ENCODE results near the gene GCHFR.

Gene GCHFR

GRCh38 chr15:40743485-40743901 lies 20.4 kb upstream of the GCHFR start:
- FAIRE-seq (no peak), DNase-seq (ENCODE audit: insufficient read length) (no peak)
- TF ChIP-seq TAF1 (IDR thresholded peaks at IDR 0.05; ENCODE audit: borderline replicate concordance, low read depth, low read length) (no peak), POLR2A (IDR thresholded peaks at IDR 0.05; ENCODE audit: low read depth, low read length) (no peak), POLR2AphosphoS5 (IDR thresholded peaks at IDR 0.05; ENCODE audit: low read depth, low read length) (no peak)

DNA sequence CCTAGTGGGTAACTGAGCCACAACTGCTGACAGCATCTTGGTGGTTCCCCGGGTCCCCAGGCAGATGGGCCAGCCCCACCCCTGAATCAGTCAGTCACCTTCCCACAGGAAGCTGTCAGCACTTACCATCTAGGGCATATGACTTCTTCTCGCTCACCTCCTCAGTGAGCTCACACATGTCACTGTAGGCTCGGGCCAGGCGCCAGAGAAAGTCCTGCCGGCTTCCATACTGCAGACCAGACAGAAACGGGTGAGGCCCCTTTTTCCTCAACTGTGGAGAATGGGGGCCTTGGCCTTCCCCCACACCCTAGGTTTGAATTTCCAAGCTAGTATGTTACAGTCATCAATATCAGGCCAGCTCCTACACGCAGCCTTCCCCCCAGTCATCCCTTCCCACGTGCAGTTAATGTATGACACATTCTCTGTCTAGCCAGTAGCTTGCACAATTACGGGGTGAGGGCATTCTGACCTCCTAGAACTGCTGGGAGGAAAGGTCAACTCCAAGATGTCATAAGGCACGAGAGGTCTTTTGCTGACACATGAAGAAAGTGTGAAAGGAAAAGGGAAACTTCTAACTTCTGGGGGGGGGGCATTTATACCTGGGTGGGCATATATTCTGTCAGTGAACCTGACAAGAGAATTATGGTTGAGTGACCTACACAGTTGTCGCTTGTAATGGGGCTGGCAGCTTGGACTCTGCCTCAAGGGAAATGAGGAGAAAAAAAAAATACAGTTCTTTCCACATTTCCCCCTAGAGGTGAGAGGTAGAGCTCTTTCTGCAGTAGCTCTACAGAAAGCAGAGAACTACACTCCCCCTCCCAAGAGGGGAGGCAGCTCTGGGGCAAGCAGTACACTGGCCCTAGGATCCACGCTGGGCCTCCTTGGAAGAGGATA lies 19.7 kb upstream of the GCHFR start:
- TF ChIP-seq TAF1 (IDR thresholded peaks at IDR 0.05; ENCODE audit: borderline replicate concordance, low read depth, low read length) (no peak), POLR2AphosphoS5 (IDR thresholded peaks at IDR 0.05; ENCODE audit: low read depth, low read length) (no peak), POLR2A (IDR thresholded peaks at IDR 0.05; ENCODE audit: low read depth, low read length) (no peak)
- no peak for DNase-seq (ENCODE audit: insufficient read length)
- no peak for FAIRE-seq

DNA sequence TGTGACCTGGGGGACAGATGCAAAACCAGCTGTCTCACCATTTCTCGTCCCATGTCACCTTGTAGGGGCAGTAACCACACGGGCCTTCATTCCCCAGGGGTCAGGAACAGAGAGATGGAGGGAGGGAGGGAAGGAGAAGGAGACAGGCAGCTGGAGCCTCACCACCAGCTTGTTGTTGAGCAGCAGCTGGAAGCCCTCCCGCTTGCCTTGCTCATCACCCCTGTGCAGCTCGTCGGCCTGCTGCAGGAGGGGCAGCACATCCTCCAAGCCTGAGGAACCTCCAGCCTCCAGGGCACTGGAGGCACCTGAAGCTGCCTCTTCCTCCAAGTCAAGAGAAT lies 19.1 kb upstream of the GCHFR start:
- FAIRE-seq (no peak), DNase-seq (ENCODE audit: insufficient read length) (no peak)
- TF ChIP-seq POLR2AphosphoS5 (IDR thresholded peaks at IDR 0.05; ENCODE audit: low read depth, low read length), result no peak
- no peak for TF ChIP-seq TAF1 (IDR thresholded peaks at IDR 0.05; ENCODE audit: borderline replicate concordance, low read depth, low read length)
- TF ChIP-seq POLR2A (IDR thresholded peaks at IDR 0.05; ENCODE audit: low read depth, low read length), result no peak

DNA sequence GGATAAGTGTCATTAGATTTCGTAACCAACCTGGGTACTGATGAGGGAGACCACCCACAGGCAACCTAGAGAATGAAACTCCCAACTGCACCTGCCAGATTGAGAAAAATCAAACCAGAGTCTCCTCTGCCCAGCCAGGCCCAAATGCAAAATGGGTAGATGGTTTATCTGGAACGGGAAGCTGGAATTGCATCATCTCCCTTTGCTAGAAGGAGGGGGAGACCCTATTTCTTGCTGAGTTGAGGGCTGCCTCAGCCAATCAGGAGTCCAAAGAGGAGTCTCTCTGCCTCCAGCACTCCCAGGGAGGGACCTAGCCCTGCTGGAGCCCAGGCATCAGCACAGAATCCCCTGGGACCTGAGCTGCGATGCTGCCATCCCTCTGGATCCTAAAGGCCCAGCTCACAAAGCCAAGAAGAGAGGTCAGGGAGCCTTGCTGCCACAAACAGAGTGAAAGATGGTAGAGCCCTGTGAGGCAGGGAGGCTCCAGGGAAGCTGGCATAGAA lies 16.9 kb upstream of the GCHFR start:
- TF ChIP-seq POLR2A (IDR thresholded peaks at IDR 0.05; ENCODE audit: low read depth, low read length) (no peak), POLR2AphosphoS5 (IDR thresholded peaks at IDR 0.05; ENCODE audit: low read depth, low read length) (no peak), TAF1 (IDR thresholded peaks at IDR 0.05; ENCODE audit: borderline replicate concordance, low read depth, low read length) (no peak)
- no peak for FAIRE-seq

DNA sequence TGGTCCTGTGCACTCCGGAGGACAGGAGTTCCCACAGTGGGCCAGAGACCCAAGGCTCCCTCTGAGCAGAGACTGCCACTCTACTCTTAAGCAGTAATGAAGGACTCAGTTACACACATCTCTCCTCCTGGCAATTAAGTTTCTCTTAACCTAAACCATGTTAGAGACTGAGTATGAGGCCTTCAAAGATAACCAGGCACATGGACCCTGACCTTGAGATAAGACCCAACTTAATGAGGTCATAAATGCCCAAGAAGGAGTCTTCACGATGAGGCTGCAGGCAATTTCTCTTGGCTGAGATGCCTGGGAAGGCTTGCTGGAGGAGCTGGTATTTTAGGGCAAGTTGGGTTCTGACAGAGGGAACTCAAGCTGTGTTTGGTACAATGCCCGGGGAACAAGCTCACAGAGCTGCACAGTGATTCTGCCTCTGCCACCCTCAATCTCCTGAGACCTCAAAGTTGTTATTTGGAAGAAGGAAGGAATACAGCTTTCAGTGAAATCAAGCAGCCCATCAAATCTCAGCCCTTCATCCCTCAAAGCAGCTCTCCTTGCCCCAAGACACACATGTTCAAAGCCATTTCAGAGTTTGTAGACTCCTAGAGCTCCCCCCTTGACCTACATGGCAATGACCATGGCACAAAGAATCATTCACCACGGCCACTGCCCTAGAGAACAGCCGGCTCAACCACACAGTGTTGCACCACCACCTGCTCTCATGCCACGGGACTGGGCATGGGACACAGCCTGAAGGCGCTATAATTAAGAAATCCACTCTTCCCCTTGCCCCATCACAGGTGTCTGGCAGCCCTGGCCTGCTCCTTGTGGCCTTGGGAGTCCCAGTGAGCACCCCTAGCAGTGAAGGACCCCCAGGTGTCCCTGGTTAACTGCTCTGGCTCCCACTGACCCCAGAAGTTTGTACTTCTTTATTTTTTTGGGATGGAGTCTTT lies 15.9 kb upstream of the GCHFR start:
- FAIRE-seq, result no peak
- no peak for DNase-seq (ENCODE audit: insufficient read length)

More for the DNA sequence above, 16.9 kb upstream of the GCHFR start:
- no peak for DNase-seq (ENCODE audit: insufficient read length)

GRCh38 chr15:40749151-40749630 lies 14.7 kb upstream of the GCHFR start:
- FAIRE-seq (no peak), DNase-seq (ENCODE audit: insufficient read length) (no peak)
- TF ChIP-seq POLR2A (IDR thresholded peaks at IDR 0.05; ENCODE audit: low read depth, low read length) (no peak), TAF1 (IDR thresholded peaks at IDR 0.05; ENCODE audit: borderline replicate concordance, low read depth, low read length) (no peak), POLR2AphosphoS5 (IDR thresholded peaks at IDR 0.05; ENCODE audit: low read depth, low read length) (no peak)

More for the DNA sequence above, 15.9 kb upstream of the GCHFR start:
- TF ChIP-seq POLR2AphosphoS5 (IDR thresholded peaks at IDR 0.05; ENCODE audit: low read depth, low read length), result no peak
- no peak for TF ChIP-seq POLR2A (IDR thresholded peaks at IDR 0.05; ENCODE audit: low read depth, low read length)
- no peak for TF ChIP-seq TAF1 (IDR thresholded peaks at IDR 0.05; ENCODE audit: borderline replicate concordance, low read depth, low read length)

- TF ChIP-seq TAF1 (IDR thresholded peaks at IDR 0.05; ENCODE audit: borderline replicate concordance, low read depth, low read length), result no peak
- TF ChIP-seq POLR2A (IDR thresholded peaks at IDR 0.05; ENCODE audit: low read depth, low read length), result no peak
- FAIRE-seq, result no peak
- DNase-seq (ENCODE audit: insufficient read length), result no peak
These were observed 13.0 kb upstream of the GCHFR start for GRCh38 chr15:40750885-40751284.

GRCh38 chr15:40751745-40752144 lies 12.1 kb upstream of the GCHFR start:
- TF ChIP-seq TAF1 (IDR thresholded peaks at IDR 0.05; ENCODE audit: borderline replicate concordance, low read depth, low read length) (no peak), POLR2AphosphoS5 (IDR thresholded peaks at IDR 0.05; ENCODE audit: low read depth, low read length) (no peak), POLR2A (IDR thresholded peaks at IDR 0.05; ENCODE audit: low read depth, low read length) (no peak)
- no peak for DNase-seq (ENCODE audit: insufficient read length)
- FAIRE-seq, result no peak

- DNase-seq (ENCODE audit: insufficient read length) (no peak), FAIRE-seq (no peak)
- TF ChIP-seq POLR2A (IDR thresholded peaks at IDR 0.05; ENCODE audit: low read depth, low read length) (no peak), POLR2AphosphoS5 (IDR thresholded peaks at IDR 0.05; ENCODE audit: low read depth, low read length) (no peak), TAF1 (IDR thresholded peaks at IDR 0.05; ENCODE audit: borderline replicate concordance, low read depth, low read length) (no peak)
These were observed 9.3 kb upstream of the GCHFR start for GRCh38 chr15:40754574-40754882.

- peak; percentile 96 for TF ChIP-seq POLR2A (IDR thresholded peaks at IDR 0.05; ENCODE audit: low read depth, low read length)
- peak; percentile 95 for TF ChIP-seq POLR2AphosphoS5 (IDR thresholded peaks at IDR 0.05; ENCODE audit: low read depth, low read length)
- peak; percentile 88 for TF ChIP-seq TAF1 (IDR thresholded peaks at IDR 0.05; ENCODE audit: borderline replicate concordance, low read depth, low read length)
- DNase-seq (ENCODE audit: insufficient read length), result peak; percentile 87
- FAIRE-seq, result peak; percentile 98
These were observed 8.7 kb upstream of the GCHFR start, which contains the start of gene RMDN3 for GRCh38 chr15:40754883-40755811. Gene RMDN3, minus strand, starts transcription at chr15:40755254. Its CDS starts 471 bp downstream, at chr15:40754783.

Measured in GM12892 (cell line).